HG03558 (cell line): ENCODE measurements around the gene SELENOO.

Experiments
- ATAC-seq: cut with Tn5 transposase; IDR thresholded peaks from one replicate; pipeline ENCODE4 v1.9.1; 2021; ENCODE audit warnings: moderate number of reproducible peaks; ENCODE audit not compliant: unreplicated experiment; ENCODE audit errors: extremely low read depth

The SELENOO gene

GRCh38 chr22:50210378-50211139 is 9.7 kb downstream of the SELENOO start:
- no peak for ATAC-seq

GRCh38 chr22:50211147-50211546 is 10.3 kb downstream of the SELENOO start:
- no peak for ATAC-seq

DNA sequence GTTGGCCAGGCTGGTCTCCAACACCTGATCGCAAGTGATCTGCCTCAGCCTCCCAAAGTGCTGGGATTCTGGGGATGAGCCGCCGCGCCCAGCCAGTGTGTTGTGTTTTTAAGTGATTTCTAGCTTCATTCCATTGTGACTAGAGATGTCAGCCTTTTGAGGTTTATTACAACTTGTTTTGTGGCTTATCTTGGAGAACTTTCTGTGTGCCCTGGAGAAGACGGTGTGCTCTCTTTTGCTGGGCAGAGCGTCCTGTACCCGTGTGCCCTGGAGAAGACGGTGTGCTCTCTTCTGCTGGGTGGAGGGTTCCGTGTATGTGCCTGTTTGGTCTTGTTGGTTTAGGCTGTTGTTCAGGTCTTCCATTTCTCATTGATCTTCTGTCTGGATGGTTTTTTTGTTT is 12.5 kb downstream of the SELENOO start:
- ATAC-seq, result no peak

DNA sequence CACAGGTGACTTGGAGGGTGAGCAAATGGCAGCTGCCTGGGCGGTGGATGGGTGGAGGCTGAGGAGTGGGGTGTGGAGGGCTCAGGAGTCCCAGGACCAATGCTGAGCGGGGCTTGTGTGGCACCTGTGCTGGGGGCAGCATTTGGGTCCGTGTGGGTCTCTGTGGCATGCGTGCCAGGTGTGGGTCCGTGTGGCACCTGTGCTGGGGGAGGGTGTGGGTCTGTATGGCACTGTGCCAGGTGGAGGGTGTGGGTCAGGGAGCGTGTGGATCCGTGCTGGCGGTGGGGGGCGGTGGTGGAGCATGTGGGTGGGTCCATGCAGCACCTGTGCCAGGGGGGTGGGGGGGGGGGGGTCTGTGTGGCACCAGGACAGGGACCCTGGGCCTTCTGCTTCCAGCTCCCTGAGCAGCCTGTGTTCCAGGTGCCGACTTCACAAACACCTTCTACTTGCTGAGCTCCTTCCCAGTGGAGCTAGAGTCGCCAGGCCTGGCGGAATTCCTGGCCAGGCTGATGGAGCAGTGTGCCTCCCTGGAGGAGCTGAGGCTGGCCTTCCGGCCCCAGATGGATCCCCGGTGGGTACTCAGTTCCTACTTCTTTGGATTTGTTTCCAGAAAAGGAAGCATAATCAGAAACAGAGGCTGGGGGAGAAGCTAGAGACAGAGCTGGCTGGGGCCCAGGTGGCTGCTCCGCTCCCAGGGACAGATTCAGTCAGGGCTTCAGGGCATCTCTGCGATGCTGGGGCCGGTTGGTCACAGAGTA is 14.7 kb downstream of the SELENOO start:
- no peak for ATAC-seq

DNA sequence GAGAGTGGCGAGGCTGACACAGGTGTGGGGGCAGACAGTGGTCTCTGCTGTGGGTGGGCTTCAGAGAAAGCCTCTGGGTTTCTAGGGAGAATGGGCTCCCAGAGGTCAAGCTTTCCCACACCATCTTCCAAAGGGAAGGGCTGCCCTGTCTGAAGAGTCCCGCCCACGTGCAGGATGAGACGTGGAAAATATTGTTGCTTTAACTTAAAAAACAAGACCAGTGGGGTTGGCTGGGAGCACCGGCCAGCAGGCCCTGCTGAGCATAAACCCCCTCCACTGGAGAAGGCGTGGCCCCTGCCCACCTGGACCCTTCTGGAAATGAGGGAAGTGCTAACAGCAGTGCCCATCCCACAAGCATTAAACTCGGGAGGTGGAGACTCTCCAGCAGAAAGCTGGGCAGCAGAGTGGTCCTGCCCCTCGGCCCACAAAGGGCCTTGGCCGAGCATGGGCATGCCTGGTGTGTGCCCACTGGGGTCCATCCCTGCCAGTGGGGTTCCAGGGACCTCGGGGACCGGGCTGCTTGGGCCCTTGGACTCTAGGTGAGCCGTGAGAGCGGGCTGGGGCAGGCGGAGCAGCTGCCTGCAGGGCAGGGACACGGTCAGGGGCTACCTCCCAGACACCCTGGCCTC is 15.4 kb downstream of the SELENOO start:
- ATAC-seq, result no peak

DNA sequence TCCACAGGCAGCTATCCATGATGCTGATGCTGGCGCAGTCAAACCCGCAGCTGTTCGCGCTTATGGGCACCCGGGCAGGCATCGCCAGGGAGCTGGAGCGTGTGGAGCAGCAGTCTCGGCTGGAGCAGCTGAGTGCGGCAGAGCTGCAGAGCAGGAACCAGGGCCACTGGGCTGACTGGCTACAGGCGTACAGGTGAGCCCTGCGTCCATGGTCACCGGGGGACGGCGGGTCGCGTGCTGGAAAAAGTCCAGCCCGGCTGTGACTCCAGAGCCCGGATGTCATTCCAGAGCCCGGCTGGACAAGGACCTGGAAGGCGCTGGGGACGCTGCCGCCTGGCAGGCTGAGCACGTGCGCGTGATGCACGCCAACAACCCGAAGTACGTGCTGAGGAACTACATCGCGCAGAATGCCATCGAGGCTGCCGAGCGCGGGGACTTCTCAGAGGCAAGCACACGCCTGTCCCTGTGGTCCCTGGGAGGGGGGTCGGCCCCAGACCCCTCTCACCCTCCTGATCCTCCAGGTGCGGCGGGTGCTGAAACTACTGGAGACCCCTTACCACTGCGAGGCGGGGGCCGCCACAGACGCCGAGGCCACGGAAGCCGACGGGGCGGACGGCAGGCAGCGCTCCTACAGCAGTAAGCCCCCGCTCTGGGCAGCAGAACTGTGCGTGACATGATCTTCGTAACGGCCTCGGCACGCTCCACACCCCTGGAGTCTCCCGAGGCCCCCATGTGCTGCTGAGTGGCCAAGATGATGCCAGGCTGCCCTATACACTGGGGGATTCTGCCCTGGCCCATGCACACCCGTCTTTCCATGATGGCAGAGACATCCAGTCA is 16.1 kb downstream of the SELENOO start:
- no peak for ATAC-seq

DNA sequence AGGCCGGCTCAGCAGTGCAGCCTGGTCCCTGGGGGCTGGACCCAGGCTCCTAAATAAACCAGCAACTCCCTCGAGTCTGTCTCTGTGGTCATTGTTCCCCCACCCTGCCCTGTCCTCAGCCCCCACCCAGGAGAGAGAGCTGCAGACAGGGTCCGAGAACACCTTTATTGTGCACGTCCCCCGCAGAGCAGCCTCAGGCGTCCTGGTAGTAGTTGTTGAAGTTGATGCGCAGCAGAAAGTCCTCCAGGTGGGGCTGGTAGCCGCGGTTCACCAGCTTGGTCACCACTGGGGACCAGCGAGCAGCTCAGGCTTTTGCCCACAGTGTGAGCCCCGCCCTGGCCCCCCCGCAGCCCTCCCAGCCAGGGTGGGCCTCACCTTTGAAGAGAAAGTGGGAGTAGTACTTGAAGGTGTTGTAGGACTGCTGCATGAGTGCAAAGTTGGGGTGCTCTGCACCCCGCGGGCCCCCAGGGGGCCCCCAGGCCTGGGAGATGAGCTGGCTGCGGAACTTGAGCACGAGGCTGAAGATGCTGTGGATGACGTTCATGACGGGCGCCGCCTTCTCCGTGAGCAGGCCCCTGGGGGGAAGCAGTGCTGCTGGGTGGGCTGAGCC is 16.8 kb downstream of the SELENOO start:
- no peak for ATAC-seq

DNA sequence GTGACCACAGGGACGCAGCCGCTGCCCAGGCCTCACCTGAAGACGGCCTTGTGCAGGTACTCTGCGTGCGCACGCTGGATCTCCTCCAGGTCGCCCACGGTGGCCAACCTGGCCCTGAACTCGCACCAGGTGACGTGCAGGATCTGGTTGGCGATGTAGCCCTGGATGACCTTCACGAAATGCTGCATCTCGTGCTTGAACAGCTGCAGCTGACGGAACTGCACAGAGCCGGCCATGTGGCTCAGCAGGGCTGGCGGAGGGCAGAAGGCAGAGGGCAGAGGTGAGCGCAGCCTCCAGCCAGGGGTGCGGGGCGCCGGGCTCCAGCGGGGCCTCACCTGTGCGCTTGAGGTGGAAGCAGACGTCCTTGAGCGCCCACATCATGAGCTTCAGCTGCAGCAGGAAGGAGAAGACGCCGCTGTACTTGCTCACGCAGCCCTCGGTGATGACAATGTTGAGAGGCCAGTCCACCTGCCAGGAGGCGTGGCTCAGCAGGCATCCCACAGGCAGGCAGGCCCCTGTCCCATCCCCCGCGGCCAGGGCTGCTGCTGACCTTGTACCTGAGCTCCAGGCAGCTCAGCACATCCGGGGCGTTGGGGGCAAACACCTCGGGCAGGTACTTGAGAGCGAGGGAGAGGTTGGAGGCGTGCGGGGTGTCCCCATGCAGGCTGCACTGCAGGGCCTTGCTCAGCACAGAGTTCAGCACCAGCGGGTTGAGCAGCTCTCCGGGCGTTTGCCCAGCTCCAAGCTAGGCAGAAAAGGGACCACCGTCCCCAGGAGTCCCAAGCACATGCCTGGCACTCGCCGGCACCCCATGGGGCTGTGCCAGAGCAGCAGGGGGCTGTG is 17.6 kb downstream of the SELENOO start:
- ATAC-seq, result no peak

GRCh38 chr22:50218996-50219727 is 18.4 kb downstream of the SELENOO start:
- no peak for ATAC-seq

DNA sequence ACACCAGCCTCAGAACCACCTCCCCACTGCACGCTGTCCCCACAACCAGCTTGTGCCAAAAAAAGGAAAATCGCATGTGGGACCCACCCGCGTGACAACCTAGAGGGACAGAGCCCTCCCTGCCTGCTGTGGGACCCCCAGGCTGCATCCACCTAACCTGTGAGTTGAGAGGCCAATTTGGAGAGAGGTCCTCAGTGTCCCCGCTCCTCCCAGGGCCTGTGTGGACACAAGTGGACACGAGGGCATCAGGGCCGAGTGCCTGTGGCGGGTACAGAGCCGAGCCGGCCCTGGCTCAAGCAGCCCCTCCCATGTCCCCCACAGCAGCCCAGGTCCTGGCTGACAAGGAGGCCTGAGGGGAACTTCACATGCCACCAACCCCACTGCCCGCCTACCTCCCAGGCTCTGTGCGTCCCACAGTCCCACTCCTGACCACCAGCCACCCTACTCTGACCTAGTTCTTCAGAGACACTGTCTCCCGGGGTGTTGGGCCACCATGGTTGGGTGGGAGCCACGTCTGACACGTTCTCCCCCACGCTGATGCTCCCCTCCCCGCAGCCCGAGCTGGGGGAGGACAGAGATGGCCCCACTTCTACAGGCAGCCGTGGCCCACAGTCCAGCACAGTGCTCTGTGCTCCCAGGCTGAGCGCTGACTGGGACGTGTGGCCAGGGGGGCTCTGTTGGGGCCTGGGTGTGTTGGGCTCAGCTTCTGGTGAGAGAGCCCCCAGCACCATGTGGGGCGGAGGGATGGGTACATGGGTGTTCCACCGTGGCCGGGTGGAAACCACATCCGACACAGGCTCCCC is 19.2 kb downstream of the SELENOO start:
- no peak for ATAC-seq

GRCh38 chr22:50220603-50221409 is 20.0 kb downstream of the SELENOO start:
- no peak for ATAC-seq

DNA sequence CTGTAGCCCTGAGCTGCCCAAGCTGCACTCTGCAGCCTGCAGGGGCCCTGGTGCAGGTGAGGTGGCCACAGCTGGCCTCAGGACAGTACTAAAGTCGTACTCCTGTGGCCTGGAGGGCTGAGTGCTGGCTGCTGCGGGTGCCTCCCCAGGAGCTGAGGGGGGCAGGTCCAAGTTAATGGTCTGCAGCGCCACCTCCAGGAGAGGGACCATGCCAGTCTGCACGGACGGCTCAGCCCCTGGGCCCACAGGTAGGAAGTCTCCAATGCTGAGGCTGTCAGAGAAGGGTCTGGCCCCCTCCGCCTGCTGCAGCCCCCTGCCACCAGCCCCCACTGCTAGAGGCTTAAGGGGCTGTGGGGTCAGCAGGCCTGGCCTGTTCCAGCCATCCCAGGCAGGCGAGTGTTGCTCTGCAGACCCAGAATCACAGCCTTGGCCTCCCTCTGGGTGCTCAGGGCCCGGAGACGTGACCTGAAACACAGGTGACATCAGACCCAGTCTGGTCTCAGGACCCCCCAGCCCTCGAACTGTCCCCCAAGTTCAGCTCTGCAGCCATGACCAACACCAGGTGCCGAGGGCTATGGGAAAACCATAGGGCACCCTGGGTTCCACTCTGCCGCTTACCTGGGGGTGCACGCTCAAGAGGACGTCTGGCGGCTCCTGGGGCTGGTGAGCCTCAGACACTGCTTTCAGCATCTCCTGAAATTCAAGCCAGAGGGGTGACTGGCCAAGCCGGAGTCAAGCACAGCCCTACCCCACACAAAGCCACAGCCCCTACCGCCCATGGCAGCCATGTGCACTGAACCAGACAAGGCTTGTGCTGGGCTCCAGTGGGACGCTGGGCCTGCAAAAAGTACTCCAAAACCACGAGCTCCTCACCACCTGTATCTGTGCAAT is 20.8 kb downstream of the SELENOO start:
- no peak for ATAC-seq

DNA sequence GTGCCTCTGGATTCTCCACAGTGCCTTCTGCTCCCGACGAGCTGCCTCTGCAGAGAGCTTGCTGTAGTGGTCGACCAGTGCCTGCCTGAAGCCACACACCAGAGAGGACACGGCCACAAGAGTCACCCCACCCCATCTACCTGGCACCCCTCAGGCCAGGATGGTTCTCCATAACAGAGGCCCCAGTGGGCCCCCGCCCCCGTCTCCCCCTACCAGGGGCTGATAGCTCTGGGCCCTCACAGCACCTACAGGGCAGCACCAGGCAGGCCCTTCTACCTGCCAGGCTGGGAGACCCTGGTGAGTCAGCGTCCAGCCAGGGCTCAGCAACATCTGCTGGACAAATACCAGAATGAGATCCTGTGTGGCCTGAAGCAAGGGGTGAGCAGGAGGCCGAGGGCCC is 21.7 kb downstream of the SELENOO start:
- ATAC-seq, result no peak

- no peak for ATAC-seq
These were observed 23.3 kb downstream of the SELENOO start for GRCh38 chr22:50224071-50224470.

GRCh38 chr22:50225200-50225969 is 24.6 kb downstream of the SELENOO start:
- no peak for ATAC-seq
